ENCODE data around the gene STIM1.

DNA sequence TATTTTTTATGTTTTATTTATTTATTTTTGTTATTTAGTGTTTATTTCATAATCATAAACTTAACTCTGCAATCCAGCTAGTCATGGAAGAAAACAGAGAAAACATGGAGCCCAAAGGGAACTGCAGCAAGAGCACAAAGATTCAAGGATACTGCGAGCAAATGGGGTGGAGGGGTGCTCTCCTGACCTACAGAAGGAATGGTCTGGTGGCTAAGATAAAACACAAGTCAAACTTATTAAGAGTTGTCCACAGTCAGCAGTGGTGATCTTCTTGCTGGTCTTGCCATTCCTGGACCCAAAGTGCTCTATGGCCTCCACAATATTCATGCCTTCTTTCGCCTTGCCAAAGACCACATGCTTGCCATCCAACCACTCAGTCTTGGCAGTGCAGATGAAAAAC lies 36.7 kb downstream of the STIM1 start:
- TF ChIP-seq POLR2A (IDR thresholded peaks at IDR 0.05; ENCODE audit: low read depth, low read length) (no peak), POLR2AphosphoS5 (IDR thresholded peaks at IDR 0.05; ENCODE audit: low read depth, low read length) (no peak)

All from GM12892 (cell line).